ENCODE data around the gene EDC4. TPM values are rescaled to one million over a fixed set of nuclear protein-coding genes. Genes with fewer than 3 reads are reported as not detected.

The EDC4 gene
- total RNA-seq, 1 donor from 2014 or later: 61.2 TPM

DNA sequence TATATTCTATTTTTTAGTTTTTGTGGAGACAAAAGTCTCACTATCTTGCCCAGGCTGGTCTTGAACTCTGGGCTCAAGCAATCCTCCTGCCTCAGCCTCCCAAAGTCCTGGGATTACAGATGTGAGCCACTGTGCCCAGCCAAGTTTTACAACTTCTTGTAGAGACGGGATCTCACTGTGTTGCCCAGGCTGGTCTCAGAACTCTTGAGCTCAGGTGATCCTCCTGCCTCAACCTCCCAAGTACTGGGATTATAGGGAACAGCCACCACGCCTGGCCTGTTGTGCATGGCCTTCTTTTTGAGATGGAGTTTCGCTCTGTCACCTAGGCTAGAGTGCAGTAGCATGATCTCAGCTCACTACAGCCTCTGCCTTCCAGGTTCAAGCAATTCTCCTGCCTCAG, 19.2 kb upstream of the EDC4 start:
- no peak for TF ChIP-seq CTCF (conservative IDR thresholded peaks at IDR 0.05; ENCODE audit: low read depth, low read length)
- DNase-seq (ENCODE audit: low read depth): no peak
- no peak overlapping the region for H3K4me3 ChIP-seq (ENCODE audit: low read depth, low read length)

- TF ChIP-seq CTCF (conservative IDR thresholded peaks at IDR 0.05; ENCODE audit: low read depth, low read length): no peak
- H3K4me3 ChIP-seq (ENCODE audit: low read depth, low read length): no peak overlapping the region
- DNase-seq (ENCODE audit: low read depth): no peak
Measured at GRCh38 chr16:67855789-67856188, 17.1 kb upstream of the EDC4 start.

DNA sequence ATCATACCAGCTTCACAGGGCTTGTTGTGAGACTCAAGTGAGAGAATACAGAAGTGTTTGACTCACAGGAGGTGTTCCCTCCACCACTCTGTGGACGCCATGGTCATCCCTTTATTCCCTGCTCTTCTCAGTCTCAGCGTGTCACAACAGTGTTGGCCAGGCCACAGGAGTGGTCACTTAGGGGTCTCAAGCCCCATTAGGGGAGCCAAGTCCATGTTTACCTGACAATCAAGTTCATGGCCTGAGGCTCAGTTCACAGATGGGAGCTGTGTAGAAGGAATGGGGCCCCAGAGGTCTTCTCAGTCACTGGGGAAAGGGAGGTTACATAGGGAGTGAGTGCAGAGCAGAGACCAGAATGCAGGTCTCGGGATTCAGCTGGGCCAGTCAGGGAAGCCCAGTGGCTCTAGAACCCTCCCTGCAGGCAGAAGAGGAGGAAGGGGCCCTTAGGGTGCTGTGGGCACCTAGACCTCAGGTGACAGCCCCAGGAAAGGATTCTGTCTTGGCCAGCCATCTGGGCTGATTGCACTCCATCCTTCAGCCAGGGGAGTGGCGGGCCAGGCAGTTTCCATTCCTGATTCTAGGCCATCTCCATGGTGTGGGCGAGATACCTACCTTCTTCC, 15.8 kb upstream of the EDC4 start:
- DNase-seq (ENCODE audit: low read depth): no peak

GRCh38 chr16:67857547-67858233, 15.2 kb upstream of the EDC4 start:
- no peak overlapping the region for H3K4me3 ChIP-seq (ENCODE audit: low read depth, low read length)
- DNase-seq (ENCODE audit: low read depth): peak; percentile 90
- no peak for TF ChIP-seq CTCF (conservative IDR thresholded peaks at IDR 0.05; ENCODE audit: low read depth, low read length)

More for the DNA sequence above, 15.8 kb upstream of the EDC4 start:
- H3K4me3 ChIP-seq (ENCODE audit: low read depth, low read length): no peak overlapping the region
- TF ChIP-seq CTCF (conservative IDR thresholded peaks at IDR 0.05; ENCODE audit: low read depth, low read length): no peak

DNA sequence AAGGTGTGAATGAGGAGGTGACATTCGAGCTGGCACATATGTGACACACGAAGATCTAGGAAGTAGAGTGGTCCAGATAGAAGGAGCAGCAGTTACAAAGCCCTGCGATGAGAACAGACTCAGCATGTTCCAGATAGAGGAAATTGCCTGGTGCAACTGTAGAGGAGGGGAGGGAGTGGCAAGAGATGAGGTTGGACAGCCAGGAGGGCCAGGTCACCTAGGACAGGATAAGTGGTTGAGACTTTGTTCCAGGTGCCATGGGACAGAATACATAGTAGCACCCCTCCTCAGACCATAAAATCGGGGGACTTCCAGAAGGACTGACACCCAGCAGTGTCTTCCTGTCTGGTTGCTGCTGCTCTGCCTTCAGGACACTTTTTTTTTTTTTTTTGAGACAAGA, 14.4 kb upstream of the EDC4 start:
- DNase-seq (ENCODE audit: low read depth): no peak
- no peak for TF ChIP-seq CTCF (conservative IDR thresholded peaks at IDR 0.05; ENCODE audit: low read depth, low read length)
- H3K4me3 ChIP-seq (ENCODE audit: low read depth, low read length): no peak overlapping the region

- DNase-seq (ENCODE audit: low read depth): no peak
- no peak overlapping the region for H3K4me3 ChIP-seq (ENCODE audit: low read depth, low read length)
- no peak for TF ChIP-seq CTCF (conservative IDR thresholded peaks at IDR 0.05; ENCODE audit: low read depth, low read length)
Measured at GRCh38 chr16:67860589-67861398, 12.1 kb upstream of the EDC4 start.

Measured in epithelial cell of proximal tubule (primary cell).